GM18873 (cell line): ENCODE measurements around the gene SH3BP5L.

ENCODE experiments used
- ATAC-seq: cut with Tn5 transposase; IDR thresholded peaks from one replicate; pipeline ENCODE4 v1.9.1; 2021; ENCODE audit warnings: mild to moderate bottlenecking, moderate library complexity, moderate number of reproducible peaks; ENCODE audit not compliant: unreplicated experiment, low FRiP score

Gene SH3BP5L

DNA sequence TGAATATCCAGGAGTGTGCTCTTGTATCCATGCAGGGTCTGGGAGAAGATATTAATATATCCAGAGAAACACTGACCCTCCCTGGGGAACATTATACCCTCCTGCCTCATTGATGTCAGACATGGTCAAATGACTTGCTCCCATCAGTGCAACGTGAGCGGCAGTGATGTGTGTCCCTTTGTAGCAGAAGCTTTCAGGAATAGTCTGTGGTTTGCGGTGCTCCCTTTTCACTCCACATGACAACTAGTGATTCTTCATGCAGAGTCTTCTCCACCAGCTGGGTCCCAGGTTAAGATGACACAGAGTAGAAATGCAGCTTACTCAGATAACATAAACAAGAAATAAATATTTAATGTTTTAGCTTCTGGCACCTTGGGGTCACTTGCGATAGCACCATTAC lies 38.3 kb downstream of the SH3BP5L start:
- no peak for ATAC-seq

DNA sequence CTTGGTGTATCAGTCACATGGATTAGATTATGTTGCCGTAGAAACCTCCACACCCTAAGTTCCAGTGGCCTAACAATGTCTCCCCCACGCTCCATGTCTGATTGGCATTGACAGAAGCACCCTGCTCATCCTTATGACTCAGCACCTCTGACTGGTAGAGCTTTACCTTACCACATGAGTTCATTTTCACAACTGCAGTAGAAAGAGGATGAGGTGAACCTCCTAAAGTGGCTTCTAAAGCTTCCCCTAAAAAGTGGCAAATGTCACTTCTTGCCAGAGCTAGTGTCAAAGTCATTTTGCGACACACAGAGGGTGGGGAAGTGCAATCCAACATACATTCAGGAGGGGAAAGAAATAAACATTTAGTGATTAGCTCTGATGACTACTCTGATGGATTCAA lies 39.6 kb downstream of the SH3BP5L start:
- ATAC-seq, result no peak

GRCh38 chr1:248783367-248783766 lies 42.3 kb downstream of the SH3BP5L start:
- ATAC-seq, result no peak

- no peak for ATAC-seq
Observed at GRCh38 chr1:248782416-248783141, 43.1 kb downstream of the SH3BP5L start.

- no peak for ATAC-seq
Observed at GRCh38 chr1:248779350-248779749, 46.4 kb downstream of the SH3BP5L start.

GRCh38 chr1:248778906-248779305 lies 46.8 kb downstream of the SH3BP5L start:
- no peak for ATAC-seq

DNA sequence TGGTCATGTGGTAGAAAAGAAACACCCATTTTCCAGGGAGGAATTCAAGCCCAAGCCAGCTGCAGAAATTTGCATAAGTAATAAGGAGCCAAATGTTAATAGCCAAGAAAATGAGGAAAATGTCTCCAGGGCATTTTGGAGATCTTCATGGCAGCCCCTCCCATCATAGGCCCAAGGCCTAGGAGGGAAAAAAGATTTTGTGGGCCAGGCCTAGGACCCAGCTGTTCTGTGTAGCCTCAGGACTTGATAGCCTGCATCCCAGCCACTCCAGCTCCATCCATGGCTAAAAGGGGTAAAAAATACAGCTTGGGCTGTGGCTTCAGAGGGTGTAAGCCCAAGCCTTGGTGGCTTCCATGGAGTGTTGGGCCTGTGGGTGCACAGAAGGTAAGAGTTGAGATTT lies 48.7 kb downstream of the SH3BP5L start:
- no peak for ATAC-seq

GRCh38 chr1:248775441-248775840 lies 50.3 kb downstream of the SH3BP5L start:
- ATAC-seq, result no peak
